DMS79 treated with DMSO at 0.1 percent for 48 hours (cell line): ENCODE measurements around the gene AKAP6.
A peak's percentile ranks its signal among the peaks of the same experiment; 100 is the strongest.

Experiments
- DNase-seq: peaks from one replicate; lab custom pipeline; 2025; lab: John Stamatoyannopoulos, UW

AKAP6 gene

GRCh38 chr14:32405856-32406255, 76.8 kb downstream of the AKAP6 start:
- no peak for DNase-seq

GRCh38 chr14:32407130-32407529, 78.0 kb downstream of the AKAP6 start:
- no peak for DNase-seq

- DNase-seq = no peak
These were observed 78.9 kb downstream of the AKAP6 start for GRCh38 chr14:32408018-32408417.

GRCh38 chr14:32412103-32412502, 83.0 kb downstream of the AKAP6 start:
- no peak for DNase-seq

- DNase-seq = no peak
These were observed 83.4 kb downstream of the AKAP6 start for GRCh38 chr14:32412532-32412931.

- no peak for DNase-seq
These were observed 85.0 kb downstream of the AKAP6 start for GRCh38 chr14:32413967-32414640.

- DNase-seq = no peak
These were observed 85.7 kb downstream of the AKAP6 start for GRCh38 chr14:32414808-32415255.

- peak; percentile 16 for DNase-seq
These were observed 89.0 kb downstream of the AKAP6 start for GRCh38 chr14:32417956-32418552.

- DNase-seq = no peak
These were observed 90.3 kb downstream of the AKAP6 start for GRCh38 chr14:32419429-32419828.

- no peak for DNase-seq
These were observed 92.7 kb downstream of the AKAP6 start for GRCh38 chr14:32421781-32422180.

GRCh38 chr14:32422440-32422839, 93.3 kb downstream of the AKAP6 start:
- DNase-seq = no peak

- DNase-seq = no peak
These were observed 96.9 kb downstream of the AKAP6 start for GRCh38 chr14:32426028-32426427.

- no peak for DNase-seq
These were observed 97.7 kb downstream of the AKAP6 start for GRCh38 chr14:32426586-32427388.

- no peak for DNase-seq
These were observed 98.8 kb downstream of the AKAP6 start for GRCh38 chr14:32427726-32428528.

- no peak for DNase-seq
These were observed 99.8 kb downstream of the AKAP6 start for GRCh38 chr14:32428875-32429274.

GRCh38 chr14:32430326-32430725, 101.2 kb downstream of the AKAP6 start:
- no peak for DNase-seq

- no peak for DNase-seq
These were observed 103.9 kb downstream of the AKAP6 start for GRCh38 chr14:32432813-32433538.

- DNase-seq = no peak
These were observed 105.1 kb downstream of the AKAP6 start for GRCh38 chr14:32434180-32434579.

GRCh38 chr14:32434880-32435279, 105.8 kb downstream of the AKAP6 start:
- DNase-seq = no peak

- no peak for DNase-seq
These were observed 106.3 kb downstream of the AKAP6 start for GRCh38 chr14:32435411-32435810.

- DNase-seq = no peak
These were observed 107.9 kb downstream of the AKAP6 start for GRCh38 chr14:32436993-32437392.

- no peak for DNase-seq
These were observed 109.4 kb downstream of the AKAP6 start for GRCh38 chr14:32438517-32438916.
